LNCAP (cell line): ENCODE measurements around the gene SORL1-AS1.

Source experiments
- TF ChIP-seq, protein P1 (sequence below): fragments of 450-650 bp; IDR thresholded peaks from 2 replicates; pipeline ENCODE4 v1.5.1; 2017; ENCODE audit warnings: mild to moderate bottlenecking

The SORL1-AS1 gene

DNA sequence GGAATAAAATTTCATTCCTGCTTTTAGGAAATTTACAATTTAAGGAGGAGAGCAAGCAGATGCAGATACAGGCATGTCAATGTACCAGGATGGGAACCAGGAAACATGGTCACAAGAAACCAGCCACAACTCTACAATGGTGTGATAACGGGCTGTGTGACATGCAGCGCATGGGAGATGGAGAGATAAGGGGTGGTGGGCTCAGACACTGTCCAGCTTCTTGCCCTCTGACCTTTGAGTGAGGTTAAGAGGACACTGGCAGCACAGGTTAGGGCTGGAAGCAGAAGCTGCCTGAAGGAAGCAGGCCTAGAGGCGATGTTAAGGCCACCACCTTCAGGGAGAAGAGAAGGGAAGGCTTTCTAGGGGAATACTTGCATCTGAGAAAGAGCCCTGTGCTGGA is 2.3 kb upstream of the SORL1-AS1 start:
- TF ChIP-seq, protein P1, sequence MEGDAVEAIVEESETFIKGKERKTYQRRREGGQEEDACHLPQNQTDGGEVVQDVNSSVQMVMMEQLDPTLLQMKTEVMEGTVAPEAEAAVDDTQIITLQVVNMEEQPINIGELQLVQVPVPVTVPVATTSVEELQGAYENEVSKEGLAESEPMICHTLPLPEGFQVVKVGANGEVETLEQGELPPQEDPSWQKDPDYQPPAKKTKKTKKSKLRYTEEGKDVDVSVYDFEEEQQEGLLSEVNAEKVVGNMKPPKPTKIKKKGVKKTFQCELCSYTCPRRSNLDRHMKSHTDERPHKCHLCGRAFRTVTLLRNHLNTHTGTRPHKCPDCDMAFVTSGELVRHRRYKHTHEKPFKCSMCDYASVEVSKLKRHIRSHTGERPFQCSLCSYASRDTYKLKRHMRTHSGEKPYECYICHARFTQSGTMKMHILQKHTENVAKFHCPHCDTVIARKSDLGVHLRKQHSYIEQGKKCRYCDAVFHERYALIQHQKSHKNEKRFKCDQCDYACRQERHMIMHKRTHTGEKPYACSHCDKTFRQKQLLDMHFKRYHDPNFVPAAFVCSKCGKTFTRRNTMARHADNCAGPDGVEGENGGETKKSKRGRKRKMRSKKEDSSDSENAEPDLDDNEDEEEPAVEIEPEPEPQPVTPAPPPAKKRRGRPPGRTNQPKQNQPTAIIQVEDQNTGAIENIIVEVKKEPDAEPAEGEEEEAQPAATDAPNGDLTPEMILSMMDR: no peak

DNA sequence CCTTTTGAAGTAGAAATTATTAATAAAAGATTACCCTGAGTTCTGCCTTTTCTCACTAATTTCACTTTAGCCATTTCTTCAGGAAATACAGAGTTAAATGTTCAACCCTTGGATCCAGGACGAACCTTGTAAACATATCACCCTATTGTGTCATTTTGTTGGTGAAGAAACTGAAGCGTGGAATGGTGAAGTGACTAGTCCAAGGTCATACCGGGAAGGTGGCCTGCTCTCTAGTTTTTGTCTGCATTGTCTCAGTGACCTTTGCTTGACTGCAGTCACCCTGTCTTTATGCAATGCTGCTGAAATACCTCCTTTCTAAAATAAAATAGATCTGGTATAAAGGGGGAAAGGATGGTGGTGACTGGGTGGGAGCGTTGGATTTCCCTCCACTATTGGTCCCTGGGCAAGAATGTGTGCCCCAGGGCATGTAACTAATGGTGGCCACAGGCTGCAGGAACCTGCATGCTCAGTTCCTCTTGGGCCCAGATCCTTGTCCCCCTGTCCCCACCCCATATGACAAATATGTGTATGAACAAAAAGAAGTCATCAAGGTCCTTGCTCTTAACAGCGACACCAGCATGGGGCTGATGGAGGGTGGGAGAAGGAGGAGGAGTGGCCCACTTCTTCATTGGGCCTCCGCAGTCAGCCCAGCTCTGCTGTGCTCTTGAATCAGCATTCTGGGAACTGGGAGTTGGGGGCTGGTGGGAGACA is 977 bp upstream of the SORL1-AS1 start:
- TF ChIP-seq, protein P1: no peak

DNA sequence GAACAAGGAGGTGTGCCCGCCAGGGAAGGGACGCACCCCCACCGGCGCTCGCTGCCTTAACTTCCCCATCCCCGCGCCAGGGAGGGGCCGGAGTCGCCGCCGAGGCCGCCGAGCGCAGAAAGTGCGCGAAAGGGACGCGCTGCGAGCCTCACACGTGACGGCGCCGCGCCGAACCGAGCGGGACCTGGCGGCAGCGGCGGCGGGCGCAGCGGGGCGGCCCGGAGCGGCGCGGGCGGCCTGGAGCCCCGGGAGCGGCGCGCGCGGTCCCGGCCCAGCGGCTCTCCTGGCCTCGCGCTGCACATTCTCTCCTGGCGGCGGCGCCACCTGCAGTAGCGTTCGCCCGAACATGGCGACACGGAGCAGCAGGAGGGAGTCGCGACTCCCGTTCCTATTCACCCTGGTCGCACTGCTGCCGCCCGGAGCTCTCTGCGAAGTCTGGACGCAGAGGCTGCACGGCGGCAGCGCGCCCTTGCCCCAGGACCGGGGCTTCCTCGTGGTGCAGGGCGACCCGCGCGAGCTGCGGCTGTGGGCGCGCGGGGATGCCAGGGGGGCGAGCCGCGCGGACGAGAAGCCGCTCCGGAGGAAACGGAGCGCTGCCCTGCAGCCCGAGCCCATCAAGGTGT is 670 bp downstream of the SORL1-AS1 start, which contains the start of gene SORL1:
SORL1 (plus strand) TSS at position 329 of the 623 bp plus-strand sequence; CDS start at position 347, 18 bp downstream.
- TF ChIP-seq, protein P1: peak; percentile 85

DNA sequence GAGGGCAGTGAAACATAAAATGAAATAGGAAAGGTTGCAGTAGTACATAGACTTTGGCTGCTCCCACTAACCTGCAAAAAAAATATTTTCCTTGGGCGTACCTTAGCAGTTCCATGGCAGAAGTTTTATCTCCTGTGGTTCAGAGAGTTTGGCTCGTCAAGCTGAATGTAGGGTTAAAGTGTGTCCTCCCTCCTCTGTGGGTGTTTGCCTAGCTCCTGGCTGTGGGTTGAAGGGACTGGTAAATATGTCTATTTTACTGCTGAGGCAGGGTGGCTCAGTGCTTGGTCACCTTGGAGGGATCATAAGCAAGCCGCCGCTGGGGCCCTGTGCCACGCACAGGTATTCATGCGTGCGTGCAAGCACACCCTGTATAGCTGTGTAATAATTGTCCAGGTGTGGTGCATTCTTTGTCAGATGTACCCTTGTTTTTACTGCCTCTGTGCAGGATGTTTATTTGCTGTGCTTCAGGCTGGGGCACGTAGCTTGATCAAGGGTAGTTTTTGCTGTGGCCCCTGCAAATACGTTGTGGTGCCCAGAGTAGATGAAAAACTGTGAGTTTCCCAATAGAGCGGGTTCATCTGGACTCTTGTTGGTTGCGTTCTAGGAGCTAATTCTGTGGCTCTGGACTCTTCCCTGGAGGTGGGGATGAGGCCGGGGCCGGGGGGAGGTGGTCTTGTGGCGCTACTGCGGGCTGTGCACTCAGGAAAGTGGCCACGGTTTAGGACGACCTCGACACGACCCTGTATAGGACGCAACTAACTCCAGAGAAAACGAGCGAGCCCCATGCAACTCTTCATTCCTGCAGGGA is 1.4 kb downstream of the SORL1-AS1 start:
- TF ChIP-seq, protein P1: no peak

DNA sequence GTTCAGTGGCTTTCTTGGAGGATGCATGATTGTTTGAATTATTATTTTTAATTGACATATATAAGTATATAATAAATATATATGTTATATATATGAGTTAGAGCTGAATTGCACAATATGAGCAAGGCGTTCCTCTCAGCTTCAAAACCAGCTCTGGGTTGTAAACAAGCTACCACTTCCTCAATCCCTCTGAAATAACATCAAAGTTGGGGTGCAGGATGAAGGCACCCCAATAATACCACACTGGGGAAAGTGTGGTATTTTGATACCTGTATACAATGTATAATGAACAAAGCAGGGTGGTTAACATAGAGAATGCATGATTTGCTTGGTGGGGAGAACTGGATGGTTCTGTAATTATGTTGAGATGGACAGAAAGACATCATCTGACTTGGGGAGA is 2.4 kb downstream of the SORL1-AS1 start:
- TF ChIP-seq, protein P1: no peak

DNA sequence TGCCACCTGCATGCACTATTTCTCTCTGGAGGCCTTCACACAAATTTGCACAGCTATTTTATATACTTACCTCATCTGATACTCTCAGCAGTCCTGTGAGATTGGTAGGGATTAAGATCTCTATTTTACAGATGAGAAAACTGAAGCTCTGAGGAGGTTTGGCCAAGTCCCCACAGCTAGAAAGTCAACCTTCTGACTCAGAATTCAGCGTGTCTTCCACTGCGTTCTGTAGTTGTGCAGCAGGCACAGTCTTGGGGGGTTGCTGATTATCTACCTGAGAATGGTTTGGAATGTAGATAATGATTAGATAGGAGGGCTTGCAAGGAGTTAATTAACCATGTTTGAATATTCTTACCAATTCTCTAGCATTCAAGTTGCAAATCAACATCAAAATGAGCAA is 3.1 kb downstream of the SORL1-AS1 start:
- TF ChIP-seq, protein P1: no peak

DNA sequence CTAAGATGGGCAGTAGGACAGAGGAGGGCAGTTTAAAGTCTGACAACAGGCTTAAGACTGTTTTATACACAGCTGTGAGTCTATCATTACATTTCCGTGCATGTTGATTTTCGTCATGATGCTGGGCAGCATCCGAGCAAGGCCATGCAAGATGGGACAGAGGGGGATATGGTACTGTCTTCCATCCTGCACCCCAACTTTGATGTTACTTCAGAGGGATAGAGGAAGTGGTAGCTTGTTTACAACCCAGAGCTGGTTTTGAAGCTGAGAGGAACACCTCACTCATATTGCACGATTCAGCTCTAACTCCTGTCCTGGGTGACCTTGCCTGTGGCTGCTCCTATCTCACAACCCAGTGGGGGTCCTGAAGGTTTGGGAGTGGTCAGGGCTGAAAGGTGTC is 3.6 kb downstream of the SORL1-AS1 start:
- TF ChIP-seq, protein P1: no peak
